A673 (cell line): ENCODE measurements around the gene AGO1. TPM values are rescaled to one million over a fixed set of nuclear protein-coding genes. Genes with fewer than 3 reads are reported as not detected.

Experiments used
- BruUV-seq: library from RNA; stranded (reverse); fragments of 400-500 nt; replicated peaks from 2 replicates; lab custom pipeline; 2021; lab: Mats Ljungman, UMichigan
- CTCF ChIA-PET: fragments of 300-600 bp; sonication (Branson Sonifier 250); formaldehyde crosslinking; loops from one replicate; lab custom pipeline; 2022; ENCODE audit warnings: antibody characterized with exemption; lab: Charles Lee
- POLR2A ChIA-PET: fragments of 300-600 bp; sonication (Branson Sonifier 250); formaldehyde crosslinking; loops from one replicate; lab custom pipeline; 2022; ENCODE audit warnings: antibody characterized with exemption; ENCODE audit not compliant: low non-redundant PET; lab: Charles Lee
- DNase-seq: peaks from one replicate; pipeline ENCODE4 v3.0.0-alpha.2; 2015; ENCODE audit warnings: low spot score
- H3K27ac ChIP-seq: fragments of 200-600 bp; sonication (generic); 2 replicates; pipeline ENCODE4 v1.5.1; 2016; ENCODE audit warnings: mixed run types, low read depth, mild to moderate bottlenecking, mixed read lengths, antibody characterized with exemption, low read length; ENCODE audit not compliant: poor library complexity, severe bottlenecking
- H3K27me3 ChIP-seq: fragments of 200-600 bp; sonication (generic); replicated peaks from 2 replicates; pipeline ENCODE4 v1.6.1; 2017; ENCODE audit warnings: mixed run types, low read depth, mild to moderate bottlenecking, mixed read lengths, antibody characterized with exemption, low read length; ENCODE audit not compliant: insufficient read depth, poor library complexity
- H3K36me3 ChIP-seq: fragments of 200-600 bp; sonication (generic); 2 replicates; pipeline ENCODE4 v1.6.1; 2016; ENCODE audit warnings: mixed run types, mild to moderate bottlenecking, mixed read lengths, antibody characterized with exemption, low read length; ENCODE audit not compliant: insufficient read depth, poor library complexity, severe bottlenecking
- H3K4me1 ChIP-seq: fragments of 200-600 bp; sonication (generic); 2 replicates; pipeline ENCODE4 v1.6.1; 2017; ENCODE audit warnings: mixed run types, mild to moderate bottlenecking, mixed read lengths, antibody characterized with exemption, low read length; ENCODE audit not compliant: insufficient read depth, poor library complexity, severe bottlenecking
- H3K4me3 ChIP-seq: fragments of 200-600 bp; sonication (generic); 2 replicates; pipeline ENCODE4 v1.5.1; 2016; ENCODE audit warnings: low read depth, mixed run types, mild to moderate bottlenecking, mixed read lengths, low read length; ENCODE audit not compliant: poor library complexity, severe bottlenecking
- H3K9me3 ChIP-seq: fragments of 200-600 bp; sonication (generic); 2 replicates; pipeline ENCODE4 v1.6.1; 2016; ENCODE audit warnings: mixed run types, low read depth, mild to moderate bottlenecking, mixed read lengths, antibody characterized with exemption, low read length; ENCODE audit not compliant: poor library complexity, severe bottlenecking
- EZH2 ChIP-seq: fragments of 200-600 bp; sonication (generic); IDR thresholded peaks from 2 replicates; pipeline ENCODE4 v1.6.1; 2017; ENCODE audit warnings: borderline replicate concordance, low read depth, mild to moderate bottlenecking, mixed read lengths, antibody characterized with exemption, low read length; ENCODE audit not compliant: poor library complexity, severe bottlenecking
- intact Hi-C: fragments of 100-400 bp; cut with micrococcal nuclease; formaldehyde crosslinking; loops from one replicate; pipeline ENCODE4 v1.10.0; 2022; ENCODE audit not compliant: unreplicated experiment
- total RNA-seq: library from RNA; stranded (reverse); gene quantifications from 2 replicates; pipeline ENCODE4 v1.2.3, GENCODE V29; 2021
- TF ChIP-seq, protein P1 (sequence below): fragments of 300-800, 200-600 bp; sonication (generic); conservative IDR thresholded peaks from 2 replicates; pipeline ENCODE4 v1.5.1; 2017; ENCODE audit warnings: low read depth, mild to moderate bottlenecking, antibody characterized with exemption, low read length, moderate library complexity, mixed read lengths

AGO1 gene
- total RNA-seq, 1 experiment from 2014 or later = 58.7 TPM

DNA sequence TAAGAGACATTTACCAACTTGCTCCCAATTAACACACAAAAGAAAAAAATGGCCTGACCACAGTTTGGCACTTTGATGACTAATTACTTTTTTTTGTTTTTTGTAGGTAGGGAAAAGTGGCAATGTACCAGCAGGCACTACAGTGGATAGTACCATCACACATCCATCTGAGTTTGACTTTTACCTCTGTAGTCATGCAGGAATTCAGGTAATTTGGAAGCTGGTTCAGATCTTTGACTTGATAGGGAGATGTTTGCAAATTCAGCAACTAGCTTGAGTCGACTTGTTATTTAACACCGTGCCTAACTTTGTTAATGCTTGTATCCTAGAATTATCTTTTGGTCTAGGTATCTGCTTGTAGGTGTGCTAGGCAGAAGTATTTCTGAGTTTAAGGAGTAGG is 33.0 kb upstream of the AGO1 start:
- no peak for DNase-seq
- TF ChIP-seq EZH2 = no peak
- TF ChIP-seq, protein P1, sequence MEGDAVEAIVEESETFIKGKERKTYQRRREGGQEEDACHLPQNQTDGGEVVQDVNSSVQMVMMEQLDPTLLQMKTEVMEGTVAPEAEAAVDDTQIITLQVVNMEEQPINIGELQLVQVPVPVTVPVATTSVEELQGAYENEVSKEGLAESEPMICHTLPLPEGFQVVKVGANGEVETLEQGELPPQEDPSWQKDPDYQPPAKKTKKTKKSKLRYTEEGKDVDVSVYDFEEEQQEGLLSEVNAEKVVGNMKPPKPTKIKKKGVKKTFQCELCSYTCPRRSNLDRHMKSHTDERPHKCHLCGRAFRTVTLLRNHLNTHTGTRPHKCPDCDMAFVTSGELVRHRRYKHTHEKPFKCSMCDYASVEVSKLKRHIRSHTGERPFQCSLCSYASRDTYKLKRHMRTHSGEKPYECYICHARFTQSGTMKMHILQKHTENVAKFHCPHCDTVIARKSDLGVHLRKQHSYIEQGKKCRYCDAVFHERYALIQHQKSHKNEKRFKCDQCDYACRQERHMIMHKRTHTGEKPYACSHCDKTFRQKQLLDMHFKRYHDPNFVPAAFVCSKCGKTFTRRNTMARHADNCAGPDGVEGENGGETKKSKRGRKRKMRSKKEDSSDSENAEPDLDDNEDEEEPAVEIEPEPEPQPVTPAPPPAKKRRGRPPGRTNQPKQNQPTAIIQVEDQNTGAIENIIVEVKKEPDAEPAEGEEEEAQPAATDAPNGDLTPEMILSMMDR = no peak
- Histone ChIP-seq H3K27me3 (no peaks in the 10 kb centered on the region), H3K4me3 (no peak overlapping the region), H3K4me1 (no peaks in the 10 kb centered on the region), H3K36me3 (peaks cover 4% of the 10 kb centered on the region), H3K9me3 (no peaks in the 10 kb centered on the region), H3K27ac (no peak overlapping the region)
- POLR2A ChIA-PET = no interaction called here
- intact Hi-C loops = no loop called here
- no TSS peak for BruUV-seq
- CTCF ChIA-PET = interaction anchor here (0.7 kb wide), 1 partner anchor 33 kb away, joined by 9 read pairs; the partner anchor contains the start of gene AGO1

DNA sequence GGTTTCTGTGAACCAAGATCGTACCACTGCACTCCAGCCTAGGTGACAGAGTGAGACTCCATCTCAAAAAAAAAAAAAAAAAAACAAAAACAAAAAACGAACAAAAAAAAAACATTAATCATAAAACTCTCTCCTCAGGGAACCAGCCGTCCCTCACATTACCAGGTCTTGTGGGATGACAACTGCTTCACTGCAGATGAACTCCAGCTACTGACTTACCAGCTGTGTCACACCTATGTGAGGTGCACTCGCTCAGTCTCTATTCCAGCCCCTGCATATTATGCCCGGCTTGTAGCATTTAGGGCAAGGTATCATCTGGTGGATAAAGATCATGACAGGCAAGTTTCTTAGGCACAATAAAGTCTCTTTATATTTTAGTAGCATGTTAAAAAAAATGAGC is 32.3 kb upstream of the AGO1 start:
- Histone ChIP-seq H3K4me3 (no peak overlapping the region), H3K9me3 (no peaks in the 10 kb centered on the region), H3K36me3 (peaks cover 4% of the 10 kb centered on the region), H3K27ac (no peak overlapping the region), H3K27me3 (no peaks in the 10 kb centered on the region), H3K4me1 (no peaks in the 10 kb centered on the region)
- TF ChIP-seq, protein P1 = no peak
- no peak for TF ChIP-seq EZH2
- no TSS peak for BruUV-seq
- CTCF ChIA-PET = interaction anchor here (0.7 kb wide), 1 partner anchor 33 kb away, joined by 9 read pairs; the partner anchor contains the start of gene AGO1
- DNase-seq = no peak
- POLR2A ChIA-PET = interaction anchor here (0.8 kb wide), 1 partner anchor 318 kb away, joined by 6 read pairs; no protein-coding TSS in a partner anchor
- intact Hi-C loops = no loop called here

DNA sequence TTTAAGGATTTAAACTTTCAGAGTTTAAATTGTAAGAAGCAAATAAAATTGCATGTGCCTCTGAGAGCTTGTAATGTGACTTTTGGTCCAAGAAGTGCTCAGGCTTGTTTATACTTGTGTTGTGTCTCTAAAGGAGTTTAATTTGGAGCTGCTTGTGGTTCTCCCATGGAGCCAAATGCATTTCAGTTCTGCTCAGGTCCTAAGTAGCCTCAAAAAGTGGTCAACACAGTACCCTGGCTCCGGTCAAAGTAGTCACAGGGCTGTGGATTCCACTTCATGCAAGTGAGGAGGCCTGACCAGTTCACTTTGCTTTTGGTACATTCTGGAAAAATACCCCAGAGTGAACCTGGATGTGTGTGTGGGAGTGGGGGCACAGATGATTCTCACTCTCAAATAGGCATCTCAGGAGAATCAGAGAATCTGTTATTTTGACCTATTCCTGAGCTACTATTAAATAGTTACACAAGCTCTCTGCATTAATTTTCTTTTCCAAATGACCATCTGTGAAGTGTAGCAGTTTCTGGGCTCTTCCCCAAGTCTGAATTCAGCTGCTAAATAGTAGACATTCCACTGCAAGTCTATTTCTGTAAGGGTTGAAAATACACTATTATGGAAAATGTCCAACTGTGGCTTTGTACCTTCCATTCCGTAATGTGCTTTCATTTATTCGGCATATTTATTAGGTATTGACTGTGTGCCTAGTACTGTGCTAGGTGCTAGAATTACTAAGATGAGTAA is 31.7 kb upstream of the AGO1 start:
- intact Hi-C loops = no loop called here
- H3K36me3 ChIP-seq = peaks cover 4% of the 10 kb centered on the region
- no peaks in the 10 kb centered on the region for H3K4me1 ChIP-seq
- no TSS peak for BruUV-seq
- TF ChIP-seq EZH2 = no peak
- TF ChIP-seq, protein P1 = no peak
- H3K27ac ChIP-seq = no peak overlapping the region
- no peak overlapping the region for H3K4me3 ChIP-seq
- CTCF ChIA-PET = no interaction called here
- POLR2A ChIA-PET = interaction anchor here (0.8 kb wide), 1 partner anchor 319 kb away, joined by 6 read pairs; no protein-coding TSS in a partner anchor
- H3K27me3 ChIP-seq = no peaks in the 10 kb centered on the region
- H3K9me3 ChIP-seq = no peaks in the 10 kb centered on the region
- DNase-seq = no peak
